ENCODE measurements around the gene EHMT1. TPM values are rescaled to one million over a fixed set of nuclear protein-coding genes. Genes with fewer than 3 reads are reported as not detected.

Gene EHMT1
- total and polyA plus RNA-seq, 2 donors from 2014 or later, result 15.8 to 92.9 TPM

GRCh38 chr9:137588891-137589290 is 29.9 kb upstream of the EHMT1 start:
- Histone ChIP-seq H3K27ac (ENCODE audit: low read depth in 2 of 2, low read length in 2 of 2) (no peak overlapping the region), H3K27me3 (ENCODE audit: control insufficient read depth, insufficient read depth, low read length) (no peaks in the 10 kb centered on the region), H3K36me3 (ENCODE audit: control insufficient read depth in 2 of 3, insufficient read depth in 3 of 3, low read length in 3 of 3) (peaks cover 0 to 18% (median 0%) of the 10 kb centered on the region in 3 donors), H3K4me1 (ENCODE audit: control insufficient read depth in 2 of 3, insufficient read depth in 2 of 3, low read depth in 1 of 3, low read length in 3 of 3) (peaks cover 0 to 10% (median 4%) of the 10 kb centered on the region in 3 donors), H3K9ac (ENCODE audit: low read length in 3 of 3) (peak overlapping the region in 1 of 3 donors; percentile 67), H3K4me3 (ENCODE audit: low read length in 3 of 3) (peak overlapping the region in 1 of 3 donors; percentile 67), H3K9me3 (ENCODE audit: control insufficient read depth in 2 of 3, insufficient read depth in 1 of 3, low read length in 3 of 3) (no peaks in the 10 kb centered on the region)
- intact Hi-C loops (cut with DNase I), result no loop called here
- FAIRE-seq (no peak), DNase-seq (no peak)
- no peak for TF ChIP-seq CTCF (IDR thresholded peaks at IDR 0.05; ENCODE audit: borderline replicate concordance, extremely low read depth, insufficient read depth)

GRCh38 chr9:137589441-137590122 is 29.2 kb upstream of the EHMT1 start:
- Histone ChIP-seq H3K27me3 (ENCODE audit: control insufficient read depth, insufficient read depth, low read length) (no peaks in the 10 kb centered on the region), H3K9ac (ENCODE audit: low read length in 3 of 3) (peak overlapping the region; percentile 10 to 67 (median 60)), H3K4me3 (ENCODE audit: low read length in 3 of 3) (peak overlapping the region; percentile 57 to 68 (median 67)), H3K27ac (ENCODE audit: low read depth in 2 of 2, low read length in 2 of 2) (no peak overlapping the region), H3K4me1 (ENCODE audit: control insufficient read depth in 2 of 3, insufficient read depth in 2 of 3, low read depth in 1 of 3, low read length in 3 of 3) (peaks cover 0 to 10% (median 4%) of the 10 kb centered on the region in 3 donors), H3K9me3 (ENCODE audit: control insufficient read depth in 2 of 3, insufficient read depth in 1 of 3, low read length in 3 of 3) (no peaks in the 10 kb centered on the region), H3K36me3 (ENCODE audit: control insufficient read depth in 2 of 3, insufficient read depth in 3 of 3, low read length in 3 of 3) (peaks cover 0 to 18% (median 0%) of the 10 kb centered on the region in 3 donors)
- TF ChIP-seq CTCF (IDR thresholded peaks at IDR 0.05; ENCODE audit: borderline replicate concordance, extremely low read depth, insufficient read depth), result no peak
- intact Hi-C loops (cut with DNase I), result no loop called here
- no peak for FAIRE-seq
- DNase-seq, result no peak

- intact Hi-C loops (cut with DNase I), result no loop called here
- Histone ChIP-seq H3K27ac (ENCODE audit: low read depth in 2 of 2, low read length in 2 of 2) (no peak overlapping the region), H3K27me3 (ENCODE audit: control insufficient read depth, insufficient read depth, low read length) (no peaks in the 10 kb centered on the region), H3K4me1 (ENCODE audit: control insufficient read depth in 2 of 3, insufficient read depth in 2 of 3, low read depth in 1 of 3, low read length in 3 of 3) (peaks cover 0 to 10% (median 4%) of the 10 kb centered on the region in 3 donors), H3K9me3 (ENCODE audit: control insufficient read depth in 2 of 3, insufficient read depth in 1 of 3, low read length in 3 of 3) (no peaks in the 10 kb centered on the region), H3K9ac (ENCODE audit: low read length in 3 of 3) (no peak overlapping the region), H3K4me3 (ENCODE audit: low read length in 3 of 3) (no peak overlapping the region), H3K36me3 (ENCODE audit: control insufficient read depth in 2 of 3, insufficient read depth in 3 of 3, low read length in 3 of 3) (peaks cover 0 to 18% (median 0%) of the 10 kb centered on the region in 3 donors)
- DNase-seq (peak in 1 of 5 donors; percentile 58), FAIRE-seq (no peak)
- TF ChIP-seq CTCF (IDR thresholded peaks at IDR 0.05; ENCODE audit: borderline replicate concordance, extremely low read depth, insufficient read depth), result no peak
Observed at GRCh38 chr9:137590123-137590468, 28.7 kb upstream of the EHMT1 start.

All from kidney (tissue), 14 donors.